ENCODE measurements around the gene NAP1L4. TPM values are rescaled to one million over a fixed set of nuclear protein-coding genes. Genes with fewer than 3 reads are reported as not detected.

Gene NAP1L4
- total and polyA plus RNA-seq, 7 donors, result 121 to 153 (median 143) TPM

DNA sequence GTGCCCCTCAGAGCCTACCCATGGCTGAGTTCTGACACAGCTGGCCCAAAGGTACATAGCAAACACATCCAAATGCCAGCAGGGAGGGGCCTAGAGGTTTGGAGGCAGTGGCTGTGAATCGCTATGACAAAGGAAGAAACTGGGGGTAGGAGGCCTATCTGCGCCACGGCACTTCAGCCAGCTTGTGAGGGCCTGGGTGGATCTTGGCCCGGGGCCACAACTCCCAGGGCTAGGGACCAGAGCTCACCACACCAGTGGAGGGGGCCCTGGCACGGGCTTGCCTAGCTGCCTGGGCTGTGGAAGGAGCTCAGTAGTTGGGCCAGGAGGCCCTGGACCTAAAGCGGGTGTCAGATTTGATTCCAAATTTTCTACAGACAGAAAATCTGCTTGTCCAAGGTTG lies 9.4 kb upstream of the NAP1L4 start:
- WGBS, 3 donors, result 77 to 86% (median 79%) methylated on average over 6 of the region's 6 CpGs
- Histone ChIP-seq H3K36me3 (ENCODE audit: insufficient read depth in 1 of 2, low read depth in 1 of 2) (peaks cover 6 to 66% of the 10 kb centered on the region in 2 donors), H3K4me3 (no peak overlapping the region), H3K9me3 (no peaks in the 10 kb centered on the region), H3K27ac (no peak overlapping the region), H3K27me3 (ENCODE audit: insufficient read depth in 3 of 3, low read length in 2 of 3) (no peaks in the 10 kb centered on the region), H3K4me1 (peaks cover 5% of the 10 kb centered on the region)
- DNase-seq (no peak), ATAC-seq (no peak)
- intact Hi-C loops (cut with DNase I), result no loop called here
- TF ChIP-seq, protein P1, sequence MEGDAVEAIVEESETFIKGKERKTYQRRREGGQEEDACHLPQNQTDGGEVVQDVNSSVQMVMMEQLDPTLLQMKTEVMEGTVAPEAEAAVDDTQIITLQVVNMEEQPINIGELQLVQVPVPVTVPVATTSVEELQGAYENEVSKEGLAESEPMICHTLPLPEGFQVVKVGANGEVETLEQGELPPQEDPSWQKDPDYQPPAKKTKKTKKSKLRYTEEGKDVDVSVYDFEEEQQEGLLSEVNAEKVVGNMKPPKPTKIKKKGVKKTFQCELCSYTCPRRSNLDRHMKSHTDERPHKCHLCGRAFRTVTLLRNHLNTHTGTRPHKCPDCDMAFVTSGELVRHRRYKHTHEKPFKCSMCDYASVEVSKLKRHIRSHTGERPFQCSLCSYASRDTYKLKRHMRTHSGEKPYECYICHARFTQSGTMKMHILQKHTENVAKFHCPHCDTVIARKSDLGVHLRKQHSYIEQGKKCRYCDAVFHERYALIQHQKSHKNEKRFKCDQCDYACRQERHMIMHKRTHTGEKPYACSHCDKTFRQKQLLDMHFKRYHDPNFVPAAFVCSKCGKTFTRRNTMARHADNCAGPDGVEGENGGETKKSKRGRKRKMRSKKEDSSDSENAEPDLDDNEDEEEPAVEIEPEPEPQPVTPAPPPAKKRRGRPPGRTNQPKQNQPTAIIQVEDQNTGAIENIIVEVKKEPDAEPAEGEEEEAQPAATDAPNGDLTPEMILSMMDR (IDR thresholded peaks at IDR 0.05), result no peak

DNA sequence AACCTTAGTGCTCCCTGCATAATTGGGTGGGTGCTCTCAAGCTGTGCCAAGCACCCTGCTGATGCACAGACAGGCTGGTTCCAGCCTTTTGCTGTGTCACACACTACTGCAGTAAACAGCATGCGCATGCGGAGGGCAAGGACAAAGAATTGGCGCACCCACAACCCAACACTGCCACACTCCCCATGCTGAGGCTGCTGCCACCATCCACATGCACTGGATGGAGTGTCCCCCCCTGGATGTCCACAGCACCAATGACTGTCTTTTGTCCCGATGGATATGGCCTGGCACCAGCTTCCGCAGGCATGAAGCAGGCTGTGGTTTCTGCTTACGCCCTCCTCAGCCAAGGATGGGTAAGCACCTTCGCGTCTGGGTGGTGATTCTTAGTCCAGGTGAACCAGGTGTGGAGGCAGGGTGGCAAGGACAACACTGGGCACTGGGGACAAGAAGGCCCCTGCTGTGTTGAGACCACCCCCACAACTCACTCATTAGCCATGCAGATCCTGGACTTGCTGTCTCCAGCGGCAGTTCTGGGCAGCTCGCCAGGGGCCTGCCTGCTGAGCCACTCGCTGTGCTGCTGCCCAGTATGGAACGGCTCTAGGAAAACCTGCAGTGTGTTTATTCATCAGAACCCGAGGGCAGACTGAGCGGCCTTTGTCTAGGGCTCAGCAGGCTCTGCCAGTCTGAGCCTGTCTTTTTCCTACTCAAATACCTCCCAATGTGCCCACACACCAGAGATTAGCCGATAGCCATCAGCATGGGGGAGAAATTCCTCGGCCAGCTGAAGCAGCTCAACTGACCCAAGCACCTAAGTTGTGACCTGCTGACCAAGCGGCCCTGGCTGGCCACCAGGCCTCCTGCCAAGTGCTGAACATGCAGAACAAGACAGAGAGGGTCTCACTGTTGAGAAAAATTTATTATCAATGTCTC lies 8.2 kb upstream of the NAP1L4 start:
- TF ChIP-seq, protein P1 (IDR thresholded peaks at IDR 0.05), result no peak
- ATAC-seq (peak; percentile 38 to 50 (median 44)), DNase-seq (peak; percentile 41 to 69)
- intact Hi-C loops (cut with DNase I), result no loop called here
- no peaks in the 10 kb centered on the region for H3K9me3 ChIP-seq
- 50 to 62% (median 52%) methylated on average over 17 of the region's 17 CpGs for WGBS, 3 donors
- no peaks in the 10 kb centered on the region for H3K27me3 ChIP-seq (ENCODE audit: insufficient read depth in 3 of 3, low read length in 2 of 3)
- H3K4me3 ChIP-seq, result no peak overlapping the region
- H3K27ac ChIP-seq, result no peak overlapping the region
- peaks cover 12% of the 10 kb centered on the region for H3K4me1 ChIP-seq
- peaks cover 6 to 54% of the 10 kb centered on the region in 2 donors for H3K36me3 ChIP-seq (ENCODE audit: insufficient read depth in 1 of 2, low read depth in 1 of 2)

DNA sequence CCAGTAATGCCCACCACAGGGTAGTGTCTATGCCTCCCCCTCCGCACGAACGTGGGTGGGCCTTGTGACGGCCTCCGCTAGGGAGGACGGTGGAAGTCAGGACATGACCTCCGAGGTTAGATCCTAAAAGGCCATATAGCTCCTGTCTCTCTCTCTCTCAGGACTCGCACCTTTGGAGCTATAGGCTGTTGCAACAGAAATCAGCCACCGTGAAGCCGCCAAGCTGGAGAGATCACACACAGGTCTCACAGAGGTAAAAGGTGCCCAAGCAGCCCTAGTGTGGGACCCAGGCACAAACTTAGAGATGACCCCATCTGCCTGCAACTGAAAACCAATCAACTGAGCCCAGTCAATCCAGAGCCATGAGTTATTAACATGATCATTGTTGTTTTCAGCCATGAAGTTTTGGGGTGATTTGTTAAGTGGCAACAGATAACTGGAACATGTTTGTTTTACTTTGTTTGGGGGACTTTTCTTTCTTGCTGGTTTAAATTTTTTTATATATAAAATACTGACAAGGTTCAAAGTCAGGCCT lies 7.4 kb upstream of the NAP1L4 start:
- TF ChIP-seq, protein P1 (IDR thresholded peaks at IDR 0.05), result no peak
- no peak overlapping the region for H3K27ac ChIP-seq
- H3K4me3 ChIP-seq, result no peak overlapping the region
- H3K4me1 ChIP-seq, result peaks cover 12% of the 10 kb centered on the region
- no peaks in the 10 kb centered on the region for H3K27me3 ChIP-seq (ENCODE audit: insufficient read depth in 3 of 3, low read length in 2 of 3)
- no peaks in the 10 kb centered on the region for H3K9me3 ChIP-seq
- DNase-seq (no peak), ATAC-seq (no peak)
- H3K36me3 ChIP-seq (ENCODE audit: insufficient read depth in 1 of 2, low read depth in 1 of 2), result peaks cover 6 to 47% of the 10 kb centered on the region in 2 donors
- intact Hi-C loops (cut with DNase I), result no loop called here
- WGBS, 3 donors, result 85 to 98% (median 97%) methylated on average over 10 of the region's 10 CpGs

DNA sequence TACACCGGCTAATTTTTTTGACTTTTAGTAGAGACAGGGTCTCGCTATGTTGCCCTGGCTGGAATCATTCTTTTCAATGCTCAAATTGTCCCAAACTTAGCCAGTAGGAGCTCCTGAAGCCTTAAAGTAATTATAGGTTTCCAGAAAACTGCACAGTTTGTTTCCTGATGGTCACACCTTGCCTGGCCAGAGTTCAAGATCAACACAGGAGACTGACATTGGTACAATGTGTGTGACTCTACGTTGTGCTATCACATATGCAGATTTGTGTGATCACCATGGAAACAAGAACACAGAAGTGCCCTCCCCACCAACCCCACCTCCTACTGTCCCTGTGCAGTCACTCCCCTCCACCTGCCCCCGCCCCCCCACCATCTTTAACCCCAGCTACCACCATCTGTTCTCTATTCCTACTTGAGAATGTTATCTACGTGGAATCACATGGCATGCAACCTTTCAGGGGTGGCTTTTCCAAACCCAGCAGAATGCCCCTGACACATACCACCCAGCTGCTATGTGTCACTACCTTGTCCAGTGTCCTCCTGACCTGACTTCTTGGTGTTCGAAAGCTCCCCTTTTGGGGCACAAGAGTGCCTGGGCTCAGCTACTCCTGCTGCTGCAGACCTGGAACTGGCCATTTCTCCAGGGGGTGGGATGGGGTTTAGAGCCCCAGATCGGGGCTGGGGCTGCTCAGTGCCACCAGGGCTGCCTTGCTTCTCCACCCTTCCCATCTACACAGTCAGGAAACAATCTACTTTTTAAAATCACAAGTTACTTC lies 6.1 kb upstream of the NAP1L4 start:
- intact Hi-C loops (cut with DNase I), result no loop called here
- ATAC-seq (no peak), DNase-seq (no peak)
- H3K9me3 ChIP-seq, result no peaks in the 10 kb centered on the region
- no peaks in the 10 kb centered on the region for H3K27me3 ChIP-seq (ENCODE audit: insufficient read depth in 3 of 3, low read length in 2 of 3)
- peaks cover 12% of the 10 kb centered on the region for H3K4me1 ChIP-seq
- no peak overlapping the region for H3K27ac ChIP-seq
- TF ChIP-seq, protein P1 (IDR thresholded peaks at IDR 0.05), result no peak
- no peak overlapping the region for H3K4me3 ChIP-seq
- 89 to 93% (median 90%) methylated on average over 6 to 7 of the region's 7 CpGs for WGBS, 3 donors
- peaks cover 6 to 34% of the 10 kb centered on the region in 2 donors for H3K36me3 ChIP-seq (ENCODE audit: insufficient read depth in 1 of 2, low read depth in 1 of 2)
